HepG2 (cell line): ENCODE results near the gene ADGRG1. TPM values are rescaled to one million over a fixed set of nuclear protein-coding genes. Genes with fewer than 3 reads are reported as not detected.

Experiments
- ATAD3A ChIP-seq: sonication (generic); formaldehyde crosslinking; IDR thresholded peaks from 2 replicates; pipeline ENCODE4 v1.4.0; 2020; ENCODE audit warnings: missing genetic modification reagents
- ELF1 ChIP-seq: sonication (generic); formaldehyde crosslinking; IDR thresholded peaks from 2 replicates; pipeline ENCODE4 v1.4.0; 2020; ENCODE audit warnings: missing genetic modification reagents
- ISX ChIP-seq: sonication (generic); formaldehyde crosslinking; conservative IDR thresholded peaks from 2 replicates; pipeline ENCODE4 v1.5.0; 2020; ENCODE audit warnings: missing genetic modification reagents
- KAT2B ChIP-seq: fragments of 150-350 bp; IDR thresholded peaks from 2 replicates; pipeline ENCODE4 v1.6.1; 2014; ENCODE audit warnings: low read depth, low read length, borderline replicate concordance
- MAFK ChIP-seq, 2 experiments: IDR thresholded peaks in 1 of 2; conservative IDR thresholded peaks in 1 of 2; 2 replicates each; pipeline ENCODE4 v1.6.1; 2011; ENCODE audit warnings: improper control_type of control experiment in 2 of 2, low read length in 2 of 2
- NFE2L1 ChIP-seq: sonication (generic); formaldehyde crosslinking; IDR thresholded peaks from 2 replicates; pipeline ENCODE4 v1.4.0; 2020; ENCODE audit warnings: missing genetic modification reagents, mild to moderate bottlenecking, borderline replicate concordance
- NFRKB ChIP-seq: fragments of 450-650 bp; IDR thresholded peaks from 2 replicates; pipeline ENCODE4 v1.6.1; 2017
- PHF20 ChIP-seq: sonication (generic); formaldehyde crosslinking; IDR thresholded peaks from 2 replicates; pipeline ENCODE4 v1.5.0; 2020; ENCODE audit warnings: mild to moderate bottlenecking, missing genetic modification reagents
- SP1 ChIP-seq, 2 experiments: fragments of 450-650 bp in 1 of 2; sonication (generic) in 1 of 2; formaldehyde crosslinking in 1 of 2; IDR thresholded peaks; 2 replicates each; pipeline versions ENCODE4 v1.4.0 to v1.6.1; 2016 to 2020; ENCODE audit warnings: missing genetic modification reagents in 1 of 2
- SYNCRIP ChIP-seq: fragments of 200-400 bp; formaldehyde crosslinking; IDR thresholded peaks from 2 replicates; pipeline ENCODE4 v1.6.1; 2018; ENCODE audit warnings: mild to moderate bottlenecking, low read depth, low read length; ENCODE audit not compliant: insufficient read depth
- ZFAT ChIP-seq: sonication (generic); formaldehyde crosslinking; conservative IDR thresholded peaks from 2 replicates; pipeline ENCODE4 v1.8.1; 2023; ENCODE audit warnings: missing genetic modification reagents, inconsistent platforms
- ZFY ChIP-seq: sonication (generic); formaldehyde crosslinking; IDR thresholded peaks from 2 replicates; pipeline ENCODE4 v1.4.0; 2020; ENCODE audit warnings: missing genetic modification reagents
- ZNF142 ChIP-seq: sonication (generic); formaldehyde crosslinking; IDR thresholded peaks from 2 replicates; pipeline ENCODE4 v1.4.0; 2020; ENCODE audit warnings: missing genetic modification reagents
- ZNF333 ChIP-seq: sonication (generic); formaldehyde crosslinking; IDR thresholded peaks from 2 replicates; pipeline ENCODE4 v1.4.0; 2020; ENCODE audit warnings: mild to moderate bottlenecking, missing genetic modification reagents, borderline replicate concordance
- ZNF350 ChIP-seq: sonication (generic); formaldehyde crosslinking; IDR thresholded peaks from 2 replicates; pipeline ENCODE4 v1.4.0; 2020; ENCODE audit warnings: mild to moderate bottlenecking, low read depth, missing genetic modification reagents, borderline replicate concordance
- ZNF383 ChIP-seq: sonication (generic); formaldehyde crosslinking; IDR thresholded peaks from 2 replicates; pipeline ENCODE4 v1.4.0; 2020; ENCODE audit warnings: missing genetic modification reagents, mild to moderate bottlenecking, borderline replicate concordance
- ZNF709 ChIP-seq: sonication (generic); formaldehyde crosslinking; IDR thresholded peaks from 2 replicates; pipeline ENCODE4 v1.5.0; 2020; ENCODE audit warnings: mild to moderate bottlenecking, missing genetic modification reagents
- polyA plus RNA-seq, 8 experiments: library from polyadenylated mRNA; depleted of rRNA in 3 of 8; stranded (reverse) in 7 of 8; unstranded in 1 of 8; fragments of >200 nt; fragmentation: Illumina TruSeq in 4 of 8; extraction: Trizol in 4 of 8; gene quantifications; 2 replicates each; pipeline versions ENCODE4 v1.2.1 to v1.2.3, GENCODE V29; 2011 to 2016; ENCODE audit warnings: low read depth in 4 of 8, missing spikeins in 1 of 8, mixed read lengths in 1 of 8; ENCODE audit not compliant: insufficient read depth in 1 of 8
- total RNA-seq, 5 experiments: library from RNA; depleted of rRNA; stranded (reverse); fragments of >200 nt; fragmentation: Illumina TruSeq; extraction: Trizol; gene quantifications; 2 replicates each; pipeline ENCODE4 v1.2.3, GENCODE V29; 2016; ENCODE audit warnings: low read depth in 1 of 5
- TF ChIP-seq, protein P1 (sequence below): sonication (generic); formaldehyde crosslinking; IDR thresholded peaks from 2 replicates; pipeline ENCODE4 v1.4.0; 2020; ENCODE audit warnings: missing genetic modification reagents, borderline replicate concordance
- TF ChIP-seq, protein P2 (sequence below): sonication (generic); formaldehyde crosslinking; IDR thresholded peaks from 2 replicates; pipeline ENCODE4 v1.5.0; 2020; ENCODE audit warnings: missing genetic modification reagents
- TF ChIP-seq, protein P3 (sequence below): sonication (generic); formaldehyde crosslinking; IDR thresholded peaks from 2 replicates; pipeline ENCODE4 v1.4.0; 2020; ENCODE audit warnings: missing genetic modification reagents

The ADGRG1 gene
- total and polyA plus RNA-seq, 2 of the 13 experiments (the other 11 are each of a cell fraction or from before 2014, with no cell fraction given): 2.7 to 5.9 TPM

DNA sequence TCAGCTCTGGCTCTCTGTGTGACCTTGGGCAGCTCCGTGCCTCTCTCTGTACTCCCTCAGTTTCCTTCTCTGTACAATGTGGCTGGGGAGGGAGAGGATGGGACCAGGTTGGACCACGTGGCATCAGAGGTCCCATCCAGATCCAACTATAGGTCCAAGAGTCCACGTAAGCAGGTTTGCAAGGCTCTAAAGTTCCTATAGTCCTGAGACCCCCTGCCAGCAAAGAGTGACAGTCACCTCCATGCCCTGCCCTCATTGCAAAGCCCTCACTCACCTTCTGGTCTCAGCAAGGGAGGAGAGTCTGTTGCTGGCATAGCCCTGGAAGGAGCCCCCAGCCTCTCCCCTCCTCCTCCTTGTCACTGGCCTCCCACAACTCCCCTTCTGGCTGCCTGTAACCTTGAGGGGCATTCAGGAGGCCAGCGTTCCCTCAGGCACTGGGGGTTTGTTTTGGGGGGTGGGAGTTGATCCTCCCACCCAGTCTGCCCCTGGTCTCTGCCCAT is 60.1 kb downstream of the ADGRG1 start (continued):
- TF ChIP-seq ZNF350: no peak
- TF ChIP-seq SYNCRIP: no peak
- no peak for TF ChIP-seq MAFK (conservative IDR thresholded peaks at IDR 0.05 in 1 of 2, IDR thresholded peaks at IDR 0.05 in 1 of 2; ENCODE audit: low read length in 2 of 2)
- TF ChIP-seq SP1 (IDR thresholded peaks at IDR 0.05): no peak
- TF ChIP-seq SP1 (CRISPR knock-in tag; IDR thresholded peaks at IDR 0.05): no peak
- peak; percentile 41; the same call in 1 of the 2 replicates for TF ChIP-seq ZNF709
- 0 out of 2 replicates have a peak, but pooled peaks have one; percentile 10 for TF ChIP-seq NFE2L1 (CRISPR knock-in tag)
- TF ChIP-seq KAT2B: no peak
- 0 out of 2 replicates have a peak, but pooled peaks have one; percentile 26 for TF ChIP-seq ZFY (CRISPR knock-in tag)
- TF ChIP-seq ZNF333 (CRISPR knock-in tag): no peak
- no peak for TF ChIP-seq ISX (CRISPR knock-in tag)
- no peak for TF ChIP-seq PHF20 (CRISPR knock-in tag)
- TF ChIP-seq NFRKB: no peak
- no peak for TF ChIP-seq ZFAT (CRISPR knock-in tag)
- TF ChIP-seq, protein P1, sequence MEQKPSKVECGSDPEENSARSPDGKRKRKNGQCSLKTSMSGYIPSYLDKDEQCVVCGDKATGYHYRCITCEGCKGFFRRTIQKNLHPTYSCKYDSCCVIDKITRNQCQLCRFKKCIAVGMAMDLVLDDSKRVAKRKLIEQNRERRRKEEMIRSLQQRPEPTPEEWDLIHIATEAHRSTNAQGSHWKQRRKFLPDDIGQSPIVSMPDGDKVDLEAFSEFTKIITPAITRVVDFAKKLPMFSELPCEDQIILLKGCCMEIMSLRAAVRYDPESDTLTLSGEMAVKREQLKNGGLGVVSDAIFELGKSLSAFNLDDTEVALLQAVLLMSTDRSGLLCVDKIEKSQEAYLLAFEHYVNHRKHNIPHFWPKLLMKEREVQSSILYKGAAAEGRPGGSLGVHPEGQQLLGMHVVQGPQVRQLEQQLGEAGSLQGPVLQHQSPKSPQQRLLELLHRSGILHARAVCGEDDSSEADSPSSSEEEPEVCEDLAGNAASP: no peak
- TF ChIP-seq ATAD3A (CRISPR knock-in tag): no peak
- TF ChIP-seq ELF1 (CRISPR knock-in tag): no peak
- TF ChIP-seq, protein P2, sequence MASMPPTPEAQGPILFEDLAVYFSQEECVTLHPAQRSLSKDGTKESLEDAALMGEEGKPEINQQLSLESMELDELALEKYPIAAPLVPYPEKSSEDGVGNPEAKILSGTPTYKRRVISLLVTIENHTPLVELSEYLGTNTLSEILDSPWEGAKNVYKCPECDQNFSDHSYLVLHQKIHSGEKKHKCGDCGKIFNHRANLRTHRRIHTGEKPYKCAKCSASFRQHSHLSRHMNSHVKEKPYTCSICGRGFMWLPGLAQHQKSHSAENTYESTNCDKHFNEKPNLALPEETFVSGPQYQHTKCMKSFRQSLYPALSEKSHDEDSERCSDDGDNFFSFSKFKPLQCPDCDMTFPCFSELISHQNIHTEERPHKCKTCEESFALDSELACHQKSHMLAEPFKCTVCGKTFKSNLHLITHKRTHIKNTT (CRISPR knock-in tag): no peak
- TF ChIP-seq, protein P3, sequence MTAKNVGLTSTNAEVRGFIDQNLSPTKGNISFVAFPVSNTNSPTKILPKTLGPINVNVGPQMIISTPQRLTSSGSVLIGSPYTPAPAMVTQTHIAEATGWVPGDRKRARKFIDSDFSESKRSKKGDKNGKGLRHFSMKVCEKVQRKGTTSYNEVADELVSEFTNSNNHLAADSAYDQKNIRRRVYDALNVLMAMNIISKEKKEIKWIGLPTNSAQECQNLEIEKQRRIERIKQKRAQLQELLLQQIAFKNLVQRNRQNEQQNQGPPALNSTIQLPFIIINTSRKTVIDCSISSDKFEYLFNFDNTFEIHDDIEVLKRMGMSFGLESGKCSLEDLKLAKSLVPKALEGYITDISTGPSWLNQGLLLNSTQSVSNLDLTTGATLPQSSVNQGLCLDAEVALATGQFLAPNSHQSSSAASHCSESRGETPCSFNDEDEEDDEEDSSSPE (CRISPR knock-in tag): no peak
- TF ChIP-seq ZNF142 (CRISPR knock-in tag): no peak
- TF ChIP-seq ZNF383 (CRISPR knock-in tag): no peak
